ENCODE results near the gene MCRIP2. TPM values are rescaled to one million over a fixed set of nuclear protein-coding genes. Genes with fewer than 3 reads are reported as not detected.

MCRIP2 gene
- total and polyA plus RNA-seq, 12 donors: 68.8 to 474 (median 95.2) TPM

GRCh38 chr16:672371-672770 is 30.7 kb downstream of the MCRIP2 start:
- WGBS, 2 donors: 90% methylated on average over 19 of the region's 19 CpGs
- Histone ChIP-seq H3K4me1 (peaks cover 8 to 39% (median 27%) of the 10 kb centered on the region in 9 donors), H3K4me3 (no peak overlapping the region), H3K27me3 (peaks cover 0 to 22% (median 0%) of the 10 kb centered on the region in 7 donors), H3K9me3 (no peaks in the 10 kb centered on the region), H3K27ac (no peak overlapping the region), H3K36me3 (peaks cover 0 to 51% (median 35%) of the 10 kb centered on the region in 9 donors)
- ATAC-seq (no peak), DNase-seq (no peak)
- intact Hi-C loops (cut with DNase I): no loop called here
- TF ChIP-seq CTCF (IDR thresholded peaks at IDR 0.05): no peak

- WGBS, 2 donors: 93 to 94% methylated on average over 21 of the region's 21 CpGs
- Histone ChIP-seq H3K4me1 (peaks cover 8 to 35% (median 25%) of the 10 kb centered on the region in 9 donors), H3K9me3 (no peaks in the 10 kb centered on the region), H3K36me3 (peaks cover 0 to 51% (median 35%) of the 10 kb centered on the region in 9 donors), H3K27me3 (peaks cover 0 to 22% (median 0%) of the 10 kb centered on the region in 7 donors), H3K4me3 (no peak overlapping the region), H3K27ac (no peak overlapping the region)
- no peak for DNase-seq
- no peak for ATAC-seq
- TF ChIP-seq CTCF (IDR thresholded peaks at IDR 0.05): no peak
- intact Hi-C loops (cut with DNase I): no loop called here
Observed at GRCh38 chr16:672851-673250, 31.2 kb downstream of the MCRIP2 start.

- ATAC-seq (no peak), DNase-seq (no peak)
- TF ChIP-seq CTCF (IDR thresholded peaks at IDR 0.05): no peak
- peaks cover 0 to 51% (median 35%) of the 10 kb centered on the region in 9 donors for H3K36me3 ChIP-seq
- H3K4me1 ChIP-seq: peaks cover 8 to 34% (median 24%) of the 10 kb centered on the region in 9 donors
- H3K9me3 ChIP-seq: no peaks in the 10 kb centered on the region
- WGBS, 2 donors: 91 to 93% methylated on average over 17 to 18 of the region's 18 CpGs
- no peak overlapping the region for H3K4me3 ChIP-seq
- peaks cover 0 to 22% (median 0%) of the 10 kb centered on the region in 7 donors for H3K27me3 ChIP-seq
- intact Hi-C loops (cut with DNase I): no loop called here
- peak overlapping the region in 1 of 10 donors; percentile 75 for H3K27ac ChIP-seq
Observed at GRCh38 chr16:673399-673991, 31.9 kb downstream of the MCRIP2 start.

GRCh38 chr16:674214-674881 is 32.7 kb downstream of the MCRIP2 start:
- WGBS, 2 donors: 65 to 67% methylated on average over 22 of the region's 22 CpGs
- Histone ChIP-seq H3K9me3 (no peaks in the 10 kb centered on the region), H3K27ac (peak overlapping the region in 8 of 10 donors; percentile 20 to 75 (median 45)), H3K27me3 (peaks cover 0 to 22% (median 0%) of the 10 kb centered on the region in 7 donors), H3K4me1 (peaks cover 6 to 32% (median 20%) of the 10 kb centered on the region in 9 donors), H3K4me3 (no peak overlapping the region), H3K36me3 (peaks cover 0 to 50% (median 35%) of the 10 kb centered on the region in 9 donors)
- no peak for DNase-seq
- ATAC-seq: peak in 6 of 8 donors; percentile 2 to 47 (median 18)
- TF ChIP-seq CTCF (IDR thresholded peaks at IDR 0.05): no peak
- intact Hi-C loops (cut with DNase I): no loop called here

Measured in heart right ventricle (tissue), 16 donors.